ENCODE measurements around the gene MYOM1. TPM values are rescaled to one million over a fixed set of nuclear protein-coding genes. Genes with fewer than 3 reads are reported as not detected.
"Not testable (repeated sequence)": the region's sequence is repeated elsewhere in the genome, so short reads cannot be mapped to it uniquely, and the experiment has no call there.

MYOM1 gene
- total RNA-seq, 4 donors from 2014 or later = 3.1 to 15.8 (median 9.0) TPM

DNA sequence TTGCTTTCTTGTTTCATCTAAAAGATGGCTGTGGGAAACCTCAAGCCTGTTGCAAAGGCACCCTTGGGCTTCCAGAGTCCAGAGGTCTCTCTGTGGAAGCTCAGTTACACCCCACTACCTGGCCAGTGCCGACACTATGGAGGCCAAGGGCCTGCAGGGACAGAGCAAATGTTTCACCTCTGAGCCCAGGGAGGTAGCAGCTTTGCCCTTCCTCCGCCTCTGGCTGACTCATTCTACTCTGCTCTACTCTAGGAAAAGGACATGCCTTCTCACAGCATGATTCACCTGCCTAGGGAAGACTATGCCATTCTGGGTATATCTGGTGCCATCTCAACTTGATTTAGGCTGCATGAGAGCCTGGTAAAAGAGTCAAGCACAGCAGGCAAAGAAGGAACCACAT is 12.2 kb downstream of the MYOM1 start:
- peaks cover 0 to 6% of the 10 kb centered on the region in 2 donors for H3K9me3 ChIP-seq
- intact Hi-C loops (cut with DNase I; ENCODE audit: low total_unique reads) = no loop called here
- no peaks in the 10 kb centered on the region for H3K27me3 ChIP-seq
- no peaks in the 10 kb centered on the region for H3K4me1 ChIP-seq
- no peak for DNase-seq
- no peaks in the 10 kb centered on the region for H3K36me3 ChIP-seq
- H3K27ac ChIP-seq = no peak overlapping the region
- no peak for TF ChIP-seq POLR2A (IDR thresholded peaks at IDR 0.05)
- TF ChIP-seq, protein P1, sequence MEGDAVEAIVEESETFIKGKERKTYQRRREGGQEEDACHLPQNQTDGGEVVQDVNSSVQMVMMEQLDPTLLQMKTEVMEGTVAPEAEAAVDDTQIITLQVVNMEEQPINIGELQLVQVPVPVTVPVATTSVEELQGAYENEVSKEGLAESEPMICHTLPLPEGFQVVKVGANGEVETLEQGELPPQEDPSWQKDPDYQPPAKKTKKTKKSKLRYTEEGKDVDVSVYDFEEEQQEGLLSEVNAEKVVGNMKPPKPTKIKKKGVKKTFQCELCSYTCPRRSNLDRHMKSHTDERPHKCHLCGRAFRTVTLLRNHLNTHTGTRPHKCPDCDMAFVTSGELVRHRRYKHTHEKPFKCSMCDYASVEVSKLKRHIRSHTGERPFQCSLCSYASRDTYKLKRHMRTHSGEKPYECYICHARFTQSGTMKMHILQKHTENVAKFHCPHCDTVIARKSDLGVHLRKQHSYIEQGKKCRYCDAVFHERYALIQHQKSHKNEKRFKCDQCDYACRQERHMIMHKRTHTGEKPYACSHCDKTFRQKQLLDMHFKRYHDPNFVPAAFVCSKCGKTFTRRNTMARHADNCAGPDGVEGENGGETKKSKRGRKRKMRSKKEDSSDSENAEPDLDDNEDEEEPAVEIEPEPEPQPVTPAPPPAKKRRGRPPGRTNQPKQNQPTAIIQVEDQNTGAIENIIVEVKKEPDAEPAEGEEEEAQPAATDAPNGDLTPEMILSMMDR (IDR thresholded peaks at IDR 0.05) = no peak
- H3K4me3 ChIP-seq = no peak overlapping the region

DNA sequence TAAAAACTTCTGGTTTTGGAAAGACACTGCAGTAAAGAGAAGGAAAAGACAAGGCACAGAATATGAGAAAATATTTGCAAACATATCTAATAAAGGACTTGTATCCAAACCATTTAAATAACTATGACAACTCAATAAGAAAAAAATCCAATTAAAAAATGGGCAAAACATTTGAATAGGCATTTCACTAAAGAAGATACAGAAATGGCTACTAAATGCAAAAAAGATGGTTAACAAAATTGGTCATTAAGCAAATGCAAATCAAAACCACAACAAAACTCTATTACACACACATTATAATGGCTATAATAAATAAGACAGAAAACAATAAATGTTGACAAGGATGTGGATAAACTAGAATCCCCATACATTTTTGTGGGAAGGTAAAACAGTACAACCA is 14.5 kb downstream of the MYOM1 start:
- Histone ChIP-seq H3K4me3 (no peak overlapping the region), H3K27ac (no peak overlapping the region), H3K9me3 (peaks cover 0 to 7% of the 10 kb centered on the region in 2 donors), H3K36me3 (no peaks in the 10 kb centered on the region), H3K4me1 (no peaks in the 10 kb centered on the region), H3K27me3 (no peaks in the 10 kb centered on the region)
- intact Hi-C loops (cut with DNase I; ENCODE audit: low total_unique reads) = no loop called here
- TF ChIP-seq, protein P1 (IDR thresholded peaks at IDR 0.05) = no peak
- no peak for TF ChIP-seq POLR2A (IDR thresholded peaks at IDR 0.05)
- no peak for DNase-seq

DNA sequence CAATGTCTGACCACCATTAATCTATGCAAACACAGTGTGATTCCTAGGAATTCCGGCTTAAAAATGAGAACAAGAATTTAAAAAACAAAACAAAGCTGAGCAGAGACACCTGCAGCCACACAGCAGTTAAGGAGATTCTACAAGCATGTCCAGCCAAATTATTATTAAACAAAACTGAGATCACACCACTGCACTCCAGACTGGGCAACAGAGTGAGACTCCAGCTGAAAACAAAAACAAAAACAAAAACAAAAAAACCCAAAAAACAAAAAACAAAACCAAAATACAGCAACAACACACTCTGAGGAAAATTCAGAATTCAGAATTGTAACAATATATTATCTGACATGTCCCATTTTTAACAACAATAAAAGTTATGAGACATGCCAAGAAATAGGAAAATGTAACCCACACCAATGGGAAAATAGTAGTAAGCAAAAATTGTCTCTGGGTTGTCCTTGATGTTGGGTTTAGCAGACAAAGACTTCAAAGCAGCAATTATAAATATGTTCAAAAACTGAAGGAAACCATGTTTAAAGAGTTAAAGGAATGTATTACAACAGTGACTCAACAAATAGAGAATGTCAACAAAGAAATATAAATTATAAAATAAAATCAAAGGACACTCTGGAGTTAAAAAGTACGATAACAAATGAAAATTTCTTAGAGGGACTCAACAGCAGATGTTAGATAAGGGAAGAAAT is 19.7 kb downstream of the MYOM1 start:
- Histone ChIP-seq H3K9me3 (peaks cover 0 to 7% of the 10 kb centered on the region in 2 donors), H3K27ac (no peak overlapping the region), H3K27me3 (no peaks in the 10 kb centered on the region), H3K4me1 (no peaks in the 10 kb centered on the region), H3K4me3 (no peak overlapping the region), H3K36me3 (no peaks in the 10 kb centered on the region)
- no peak for DNase-seq
- no peak for TF ChIP-seq POLR2A (IDR thresholded peaks at IDR 0.05)
- TF ChIP-seq, protein P1 (IDR thresholded peaks at IDR 0.05) = no peak
- intact Hi-C loops (cut with DNase I; ENCODE audit: low total_unique reads) = no loop called here

DNA sequence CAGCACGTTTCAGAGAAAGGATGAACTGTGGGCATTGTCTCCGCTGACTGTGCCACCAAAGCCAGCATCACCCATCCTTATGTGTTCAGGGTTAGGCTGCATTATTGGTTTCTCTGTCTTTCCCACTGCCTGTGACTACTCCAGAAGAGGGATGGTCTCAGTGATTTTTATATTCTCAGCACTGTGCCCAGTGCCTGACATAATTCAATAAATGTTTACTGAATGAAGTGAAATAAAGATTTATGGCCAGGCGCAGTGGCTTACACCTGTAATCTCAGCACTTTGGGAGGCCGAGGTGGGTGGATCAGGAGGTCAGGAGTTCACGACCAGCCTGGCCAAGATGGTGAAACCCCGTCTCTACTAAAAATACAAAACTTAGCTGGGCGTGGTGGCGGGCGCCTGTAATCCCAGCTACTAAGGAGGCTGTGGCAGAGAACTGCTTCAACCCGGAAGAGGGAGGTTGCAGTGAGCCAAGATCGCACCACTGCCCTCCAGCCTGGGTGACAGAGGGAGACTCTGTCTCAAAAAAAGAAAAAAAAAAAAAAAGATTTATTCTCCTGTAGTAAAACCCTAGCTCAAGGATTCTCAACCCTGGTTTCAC is 21.4 kb downstream of the MYOM1 start:
- H3K36me3 ChIP-seq; H3K4me1 ChIP-seq; H3K27ac ChIP-seq; H3K4me3 ChIP-seq; DNase-seq; H3K9me3 ChIP-seq; H3K27me3 ChIP-seq; intact Hi-C loops (cut with DNase I; ENCODE audit: low total_unique reads): not testable (repeated sequence)

DNA sequence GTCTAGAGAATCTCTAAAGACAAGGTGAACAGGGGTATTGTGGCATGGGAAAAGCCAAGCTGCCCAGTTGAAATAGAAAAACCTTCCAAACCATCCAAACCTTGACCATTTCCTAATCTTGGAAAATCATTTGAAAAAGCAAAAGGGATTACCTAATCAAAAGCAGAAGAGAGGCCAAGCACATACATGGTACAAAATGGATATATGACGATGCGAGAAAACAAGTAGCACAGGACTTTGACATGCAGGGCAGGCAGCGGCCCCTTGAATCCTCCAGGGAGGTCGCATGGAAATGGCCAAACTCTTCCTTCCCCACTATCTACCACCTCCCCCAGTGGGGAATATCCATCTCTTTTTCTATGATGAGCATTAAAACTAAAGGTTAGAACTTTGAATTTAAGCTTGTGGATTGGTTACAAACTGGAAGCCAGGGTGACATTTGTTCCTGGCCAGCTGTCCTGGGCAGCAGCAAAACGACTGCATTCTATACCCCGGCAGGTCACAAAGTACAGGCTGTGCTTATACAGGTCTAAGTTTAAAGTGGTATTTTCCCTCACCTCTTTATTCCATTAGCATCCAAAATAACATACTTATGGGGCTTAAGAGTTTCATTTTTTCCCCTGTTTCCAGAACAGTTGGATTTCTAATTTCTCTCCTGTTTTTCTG is 24.7 kb downstream of the MYOM1 start:
- no peak overlapping the region for H3K4me3 ChIP-seq
- no peaks in the 10 kb centered on the region for H3K9me3 ChIP-seq
- no peaks in the 10 kb centered on the region for H3K27me3 ChIP-seq
- intact Hi-C loops (cut with DNase I; ENCODE audit: low total_unique reads) = no loop called here
- TF ChIP-seq POLR2A (IDR thresholded peaks at IDR 0.05) = no peak
- TF ChIP-seq, protein P1 (IDR thresholded peaks at IDR 0.05) = no peak
- no peak overlapping the region for H3K27ac ChIP-seq
- no peak for DNase-seq
- no peaks in the 10 kb centered on the region for H3K4me1 ChIP-seq
- no peaks in the 10 kb centered on the region for H3K36me3 ChIP-seq

Data from uterus (tissue), 4 donors.